Measurements from ENCODE around the gene ATP9A. TPM values are rescaled to one million over a fixed set of nuclear protein-coding genes. Genes with fewer than 3 reads are reported as not detected.

ATP9A gene
- total RNA-seq, 1 experiment from 2014 or later = 12.1 TPM

DNA sequence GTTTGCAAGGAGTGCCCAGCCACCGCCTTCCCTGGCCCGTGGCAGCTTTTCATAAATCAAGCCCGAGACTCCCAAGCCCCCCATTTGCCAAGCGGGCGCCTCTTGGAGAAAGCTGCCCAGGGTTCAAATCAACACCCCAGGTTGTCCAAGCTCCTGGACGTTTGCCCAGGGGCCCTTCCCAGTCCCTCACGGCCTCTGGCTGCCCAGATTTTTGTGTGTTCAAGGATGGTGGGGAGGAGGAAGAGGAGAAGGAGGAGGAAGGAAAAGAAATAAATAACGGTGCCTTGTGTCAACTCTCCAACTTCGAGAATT is 205.1 kb downstream of the ATP9A start:
- Mint-ChIP-seq H3K4me3 (peak overlapping the region; percentile 69 to 89), H3K9me3 (no peaks in the 10 kb centered on the region; a peak in 1 of 5 replicates), H3K27me3 (ENCODE audit: low read depth) (peaks cover 94% of the 10 kb centered on the region), H3K27ac (no peak overlapping the region), H3K4me1 (peaks cover 17 to 27% of the 10 kb centered on the region in 2 experiments), H3K36me3 (ENCODE audit: insufficient read depth in 1 of 3, low read depth in 3 of 3) (no peaks in the 10 kb centered on the region; a peak in 1 of 7 replicates)
- Histone ChIP-seq H2BK20ac (ENCODE audit: low read depth, low read length, poor library complexity, severe bottlenecking) (peak overlapping the region; percentile 28), H2BK12ac (ENCODE audit: insufficient read length, low read depth, low read length) (no peak overlapping the region), H2BK15ac (ENCODE audit: low read depth, low read length) (no peak overlapping the region), H3K9me3 (ENCODE audit: control insufficient read depth, low read depth, low read length) (no peaks in the 10 kb centered on the region), H3K4me1 (ENCODE audit: insufficient read depth, low read length) (peaks cover 3% of the 10 kb centered on the region; the same call in 1 of the 2 replicates), H2AK5ac (ENCODE audit: insufficient read length, low read length) (no peak overlapping the region), H4K5ac (ENCODE audit: insufficient read length, low read depth, low read length) (no peak overlapping the region), H3K27me3 (ENCODE audit: insufficient read depth, low read length) (peaks cover 38% of the 10 kb centered on the region; the same call in 1 of the 2 replicates), H4K8ac (replicated peaks; ENCODE audit: insufficient read length, low read depth, low read length) (no peak overlapping the region), H2AFZ (ENCODE audit: low read length) (no peak overlapping the region), H3K23me2 (ENCODE audit: insufficient read length, low read depth, low read length, poor library complexity, severe bottlenecking) (peaks cover 10% of the 10 kb centered on the region), H3K4ac (ENCODE audit: low read depth, low read length) (no peak overlapping the region), H3K23ac (ENCODE audit: insufficient read length, low read depth, low read length) (no peak overlapping the region), H3K79me1 (ENCODE audit: insufficient read depth, low read depth, low read length, poor library complexity, severe bottlenecking) (no peaks in the 10 kb centered on the region), H4K91ac (ENCODE audit: insufficient read length, low read depth, low read length) (no peak overlapping the region), H3K14ac (ENCODE audit: insufficient read depth, low read length) (peak overlapping the region; percentile 16; the same call in 1 of the 2 replicates), H3K79me2 (ENCODE audit: insufficient read depth, low read length) (no peaks in the 10 kb centered on the region), H2BK120ac (ENCODE audit: low read depth, low read length, poor library complexity, severe bottlenecking) (no peak overlapping the region), H3K4me2 (ENCODE audit: insufficient read depth, insufficient read length, low read length) (peak overlapping the region; percentile 61), H3K9ac (ENCODE audit: extremely low read depth, insufficient read length, low read length) (no peak overlapping the region), H3K18ac (ENCODE audit: insufficient read length, low read depth, low read length) (peak overlapping the region; percentile 28), H3K56ac (ENCODE audit: insufficient read length, low read depth, low read length) (no peak overlapping the region), H4K20me1 (ENCODE audit: control insufficient read depth, insufficient read depth, insufficient read length) (no peaks in the 10 kb centered on the region), H3K27ac (ENCODE audit: insufficient read length, low read depth, low read length) (no peak overlapping the region), H3T11ph (ENCODE audit: low read length) (no peak overlapping the region), H2BK5ac (ENCODE audit: insufficient read length, low read length) (no peak overlapping the region)
- no peak for DNase-seq
- WGBS (ENCODE audit: extremely low coverage, insufficient read length, low lambda C conversion rate) = no CpG with 5 or more reads among the region's 9 CpGs
- TF ChIP-seq, protein P1, sequence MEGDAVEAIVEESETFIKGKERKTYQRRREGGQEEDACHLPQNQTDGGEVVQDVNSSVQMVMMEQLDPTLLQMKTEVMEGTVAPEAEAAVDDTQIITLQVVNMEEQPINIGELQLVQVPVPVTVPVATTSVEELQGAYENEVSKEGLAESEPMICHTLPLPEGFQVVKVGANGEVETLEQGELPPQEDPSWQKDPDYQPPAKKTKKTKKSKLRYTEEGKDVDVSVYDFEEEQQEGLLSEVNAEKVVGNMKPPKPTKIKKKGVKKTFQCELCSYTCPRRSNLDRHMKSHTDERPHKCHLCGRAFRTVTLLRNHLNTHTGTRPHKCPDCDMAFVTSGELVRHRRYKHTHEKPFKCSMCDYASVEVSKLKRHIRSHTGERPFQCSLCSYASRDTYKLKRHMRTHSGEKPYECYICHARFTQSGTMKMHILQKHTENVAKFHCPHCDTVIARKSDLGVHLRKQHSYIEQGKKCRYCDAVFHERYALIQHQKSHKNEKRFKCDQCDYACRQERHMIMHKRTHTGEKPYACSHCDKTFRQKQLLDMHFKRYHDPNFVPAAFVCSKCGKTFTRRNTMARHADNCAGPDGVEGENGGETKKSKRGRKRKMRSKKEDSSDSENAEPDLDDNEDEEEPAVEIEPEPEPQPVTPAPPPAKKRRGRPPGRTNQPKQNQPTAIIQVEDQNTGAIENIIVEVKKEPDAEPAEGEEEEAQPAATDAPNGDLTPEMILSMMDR (conservative IDR thresholded peaks at IDR 0.05) = no peak

Data from H9 (cell line).